WERI-Rb-1 (cell line): ENCODE measurements around the gene MMAB.

Experiments used
- DNase-seq: peaks from one replicate; pipeline ENCODE4 v3.0.0-alpha.2; 2020
- H3K27ac ChIP-seq: fragments of 250-450 bp; sonication (Bioruptor Pico); 2 replicates; pipeline ENCODE4 v1.5.1; 2020; ENCODE audit warnings: mild to moderate bottlenecking, moderate library complexity
- H3K27me3 ChIP-seq: fragments of 250-450 bp; sonication (Bioruptor Pico); 2 replicates; pipeline ENCODE4 v1.5.1; 2021; ENCODE audit warnings: mild to moderate bottlenecking, low read depth, moderate library complexity; ENCODE audit not compliant: insufficient read depth, severe bottlenecking
- H3K36me3 ChIP-seq: fragments of 250-450 bp; sonication (Bioruptor Pico); 2 replicates; pipeline ENCODE4 v1.5.1; 2020; ENCODE audit warnings: mild to moderate bottlenecking, moderate library complexity
- H3K4me3 ChIP-seq: 2 replicates; pipeline ENCODE4 v1.5.1; 2011; ENCODE audit warnings: low read depth, mild to moderate bottlenecking, control low read depth, low read length
- H3K9me3 ChIP-seq: fragments of 250-450 bp; sonication (Bioruptor Pico); 2 replicates; pipeline ENCODE4 v1.5.1; 2021; ENCODE audit warnings: mild to moderate bottlenecking, moderate library complexity; ENCODE audit not compliant: severe bottlenecking
- CTCF ChIP-seq: IDR thresholded peaks from 2 replicates; pipeline ENCODE4 v1.5.1; 2011; ENCODE audit warnings: low read depth, mild to moderate bottlenecking, control low read depth, inconsistent platforms, low read length

The MMAB gene

GRCh38 chr12:109617491-109617890 lies 44.2 kb upstream of the MMAB start:
- no peak for TF ChIP-seq CTCF
- H3K27ac ChIP-seq: no peak overlapping the region
- H3K4me3 ChIP-seq: no peak overlapping the region
- no peaks in the 10 kb centered on the region for H3K36me3 ChIP-seq
- H3K27me3 ChIP-seq: no peaks in the 10 kb centered on the region
- DNase-seq: no peak
- H3K9me3 ChIP-seq: no peaks in the 10 kb centered on the region

GRCh38 chr12:109615556-109616229 lies 42.4 kb upstream of the MMAB start:
- Histone ChIP-seq H3K4me3 (no peak overlapping the region), H3K36me3 (no peaks in the 10 kb centered on the region), H3K27me3 (no peaks in the 10 kb centered on the region), H3K27ac (0 out of 2 replicates have a peak overlapping the region, but pooled peaks have one; percentile 28), H3K9me3 (no peaks in the 10 kb centered on the region)
- DNase-seq: no peak
- TF ChIP-seq CTCF: no peak

- Histone ChIP-seq H3K27ac (no peak overlapping the region), H3K27me3 (no peaks in the 10 kb centered on the region), H3K9me3 (no peaks in the 10 kb centered on the region), H3K36me3 (no peaks in the 10 kb centered on the region), H3K4me3 (no peak overlapping the region)
- TF ChIP-seq CTCF: no peak
- no peak for DNase-seq
Measured at GRCh38 chr12:109613649-109614455, 40.5 kb upstream of the MMAB start.

GRCh38 chr12:109612975-109613502 lies 39.7 kb upstream of the MMAB start:
- H3K27ac ChIP-seq: no peak overlapping the region
- H3K9me3 ChIP-seq: no peaks in the 10 kb centered on the region
- DNase-seq: no peak
- H3K4me3 ChIP-seq: no peak overlapping the region
- no peaks in the 10 kb centered on the region for H3K27me3 ChIP-seq
- no peaks in the 10 kb centered on the region for H3K36me3 ChIP-seq
- TF ChIP-seq CTCF: peak; percentile 52

- Histone ChIP-seq H3K36me3 (no peaks in the 10 kb centered on the region), H3K27ac (no peak overlapping the region), H3K27me3 (no peaks in the 10 kb centered on the region), H3K9me3 (no peaks in the 10 kb centered on the region), H3K4me3 (no peak overlapping the region)
- TF ChIP-seq CTCF: no peak
- DNase-seq: no peak
Measured at GRCh38 chr12:109612003-109612402, 38.7 kb upstream of the MMAB start.
